HG03342 (cell line): ENCODE results near the gene MFGE8.

ENCODE experiments used
- ATAC-seq: cut with Tn5 transposase; IDR thresholded peaks from one replicate; pipeline ENCODE4 v1.9.1; 2021; ENCODE audit warnings: mild to moderate bottlenecking, moderate library complexity; ENCODE audit not compliant: unreplicated experiment

MFGE8 gene

GRCh38 chr15:88874684-88875083 is 38.5 kb downstream of the MFGE8 start:
- no peak for ATAC-seq

GRCh38 chr15:88874275-88874674 is 38.9 kb downstream of the MFGE8 start:
- ATAC-seq: no peak

- ATAC-seq: no peak
These were observed 39.4 kb downstream of the MFGE8 start for GRCh38 chr15:88873786-88874185.

- ATAC-seq: no peak
These were observed 40.5 kb downstream of the MFGE8 start for GRCh38 chr15:88872706-88873105.

GRCh38 chr15:88872106-88872505 is 41.1 kb downstream of the MFGE8 start:
- no peak for ATAC-seq

GRCh38 chr15:88871313-88871712 is 41.9 kb downstream of the MFGE8 start:
- ATAC-seq: no peak

- ATAC-seq: no peak
These were observed 46.8 kb downstream of the MFGE8 start for GRCh38 chr15:88866295-88866881.

GRCh38 chr15:88865498-88866099 is 47.6 kb downstream of the MFGE8 start:
- ATAC-seq: no peak

- no peak for ATAC-seq
These were observed 48.2 kb downstream of the MFGE8 start for GRCh38 chr15:88864861-88865497.

- no peak for ATAC-seq
These were observed 49.8 kb downstream of the MFGE8 start for GRCh38 chr15:88863412-88863811.

- ATAC-seq: no peak
These were observed 53.0 kb downstream of the MFGE8 start for GRCh38 chr15:88860212-88860611.

GRCh38 chr15:88859550-88859949 is 53.6 kb downstream of the MFGE8 start:
- no peak for ATAC-seq

GRCh38 chr15:88858934-88859333 is 54.2 kb downstream of the MFGE8 start:
- ATAC-seq: no peak

GRCh38 chr15:88852476-88852875 is 60.7 kb downstream of the MFGE8 start:
- ATAC-seq: no peak

GRCh38 chr15:88849376-88850072 is 63.7 kb downstream of the MFGE8 start:
- ATAC-seq: no peak
